GM12878 (cell line): ENCODE data around the gene GRAMD2B.

Source experiments
- CHD2 ChIP-seq: IDR thresholded peaks from 2 replicates; pipeline ENCODE4 v1.6.1; 2011; ENCODE audit warnings: low read depth, low read length, improper control_type of control experiment, borderline replicate concordance
- NFIC ChIP-seq: IDR thresholded peaks from 2 replicates; pipeline ENCODE4 v1.6.1; 2012; ENCODE audit warnings: low read depth, mild to moderate bottlenecking, inconsistent platforms, low read length, moderate library complexity

DNA sequence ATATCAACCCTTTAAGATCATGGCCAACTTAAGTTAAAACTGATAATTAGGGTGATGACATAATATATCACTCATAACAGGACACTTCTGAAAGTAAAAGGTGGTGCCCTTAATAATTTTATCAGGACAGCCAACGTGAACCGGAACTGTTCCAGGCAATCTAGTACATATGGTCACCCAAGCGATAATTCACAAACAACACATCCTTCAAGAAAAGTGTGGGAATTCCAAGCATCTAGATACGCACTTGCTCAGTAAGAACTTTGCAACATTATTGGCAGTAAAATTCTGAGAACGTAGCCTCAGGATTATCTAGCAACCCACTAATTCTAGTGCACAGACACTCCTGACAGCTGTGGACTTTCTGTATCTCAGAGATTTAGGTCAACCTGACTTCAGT is 86.1 kb downstream of the GRAMD2B start:
- TF ChIP-seq CHD2 (no peak), NFIC (no peak)
